HG02885 (cell line): ENCODE results near the gene CNOT3.
"Not testable (repeated sequence)": the region's sequence is repeated elsewhere in the genome, so short reads cannot be mapped to it uniquely, and the experiment has no call there.

Source experiments
- ATAC-seq: cut with Tn5 transposase; IDR thresholded peaks from one replicate; pipeline ENCODE4 v1.9.1; 2021; ENCODE audit warnings: mild to moderate bottlenecking; ENCODE audit not compliant: unreplicated experiment, poor library complexity

CNOT3 gene

GRCh38 chr19:54189735-54190502, 52.4 kb downstream of the CNOT3 start:
- peak; percentile 50 for ATAC-seq

DNA sequence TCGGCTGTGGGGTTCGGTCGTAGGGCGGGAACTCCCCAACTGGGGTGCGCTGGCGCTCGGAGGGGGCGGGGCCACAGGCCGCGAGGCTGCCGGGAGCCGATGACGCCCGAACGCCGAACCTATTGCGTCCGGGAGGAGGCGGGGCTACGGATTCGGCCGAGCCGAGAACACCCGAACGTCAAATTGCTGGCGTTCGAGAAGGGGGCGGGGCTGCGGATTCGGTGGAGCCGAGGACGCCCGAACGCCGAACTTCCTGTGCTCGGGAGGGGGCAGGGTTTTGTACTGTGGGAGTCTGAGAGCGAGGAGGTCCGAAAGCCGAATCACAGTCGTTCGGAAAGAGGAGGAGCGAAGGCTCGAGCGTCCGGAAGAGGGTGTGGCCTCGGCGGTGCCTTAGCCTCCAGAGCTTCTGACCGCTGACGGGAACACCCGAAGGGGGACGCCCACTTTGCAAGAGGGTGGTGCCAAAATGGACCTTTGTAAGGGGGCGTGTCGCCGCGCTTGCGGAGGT, 53.0 kb downstream of the CNOT3 start:
- ATAC-seq: peak; percentile 52

DNA sequence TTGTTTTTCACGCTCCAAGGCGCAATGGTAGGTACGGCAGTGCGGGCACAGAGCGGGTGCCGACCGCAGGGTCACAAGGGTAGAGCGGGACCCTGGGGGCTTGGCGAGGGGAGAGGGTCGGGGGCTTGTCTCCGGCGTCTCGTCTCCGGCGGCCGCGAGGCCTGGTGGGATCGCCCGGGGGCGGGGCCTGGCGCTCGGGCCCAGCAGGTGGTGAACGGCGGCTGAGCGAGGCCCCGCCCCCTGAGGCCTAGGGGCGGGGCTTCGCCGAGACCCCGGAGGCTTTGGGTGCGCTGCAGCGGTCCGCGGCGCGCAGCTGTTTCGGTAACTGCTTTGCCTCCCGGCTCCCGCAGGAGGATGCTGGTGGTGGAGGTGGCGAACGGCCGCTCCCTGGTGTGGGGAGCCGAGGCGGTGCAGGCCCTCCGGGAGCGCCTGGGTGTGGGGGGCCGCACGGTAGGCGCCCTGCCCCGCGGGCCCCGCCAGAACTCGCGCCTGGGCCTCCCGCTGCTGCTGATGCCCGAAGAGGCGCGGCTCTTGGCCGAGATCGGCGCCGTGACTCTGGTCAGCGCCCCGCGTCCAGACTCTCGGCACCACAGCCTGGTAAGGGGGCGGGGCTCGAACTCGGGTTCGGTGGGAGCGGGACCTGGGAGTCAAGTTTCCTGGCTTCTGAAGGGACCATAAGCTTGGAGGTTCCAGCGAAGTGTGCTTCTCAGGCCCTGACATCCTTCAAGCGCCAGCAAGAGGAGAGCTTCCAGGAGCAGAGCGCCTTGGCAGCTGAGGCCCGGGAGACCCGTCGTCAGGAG, 53.6 kb downstream of the CNOT3 start, which contains the start of gene TSEN34:
TSEN34 (plus strand) TSS at position 298 of the 800 bp plus-strand sequence; CDS start at position 355, 57 bp downstream.
- peak; percentile 34 for ATAC-seq

DNA sequence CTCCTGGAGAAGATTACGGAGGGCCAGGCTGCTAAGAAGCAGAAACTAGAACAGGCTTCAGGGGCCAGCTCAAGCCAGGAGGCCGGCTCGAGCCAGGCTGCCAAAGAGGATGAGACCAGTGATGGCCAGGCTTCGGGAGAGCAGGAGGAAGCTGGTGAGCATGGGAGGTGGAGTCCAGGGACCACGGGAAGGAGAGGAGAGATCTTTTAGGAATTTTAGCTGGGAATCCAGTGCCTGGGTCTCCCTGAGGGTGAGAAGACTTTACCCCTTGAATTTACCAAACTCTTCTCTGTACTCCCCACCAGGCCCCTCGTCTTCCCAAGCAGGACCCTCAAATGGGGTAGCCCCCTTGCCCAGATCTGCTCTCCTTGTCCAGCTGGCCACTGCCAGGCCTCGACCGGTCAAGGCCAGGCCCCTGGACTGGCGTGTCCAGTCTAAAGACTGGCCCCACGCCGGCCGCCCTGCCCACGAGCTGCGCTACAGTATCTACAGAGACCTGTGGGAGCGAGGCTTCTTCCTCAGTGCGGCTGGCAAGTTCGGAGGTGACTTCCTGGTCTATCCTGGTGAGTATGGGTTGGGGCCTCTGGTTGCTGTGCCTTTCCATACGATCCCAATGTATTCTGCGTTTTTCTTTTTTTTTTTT, 54.4 kb downstream of the CNOT3 start:
- ATAC-seq: no peak

- ATAC-seq: no peak
Measured at GRCh38 chr19:54193011-54193410, 55.4 kb downstream of the CNOT3 start.

- ATAC-seq: not testable (repeated sequence)
Measured at GRCh38 chr19:54194463-54194862, 56.9 kb downstream of the CNOT3 start.

DNA sequence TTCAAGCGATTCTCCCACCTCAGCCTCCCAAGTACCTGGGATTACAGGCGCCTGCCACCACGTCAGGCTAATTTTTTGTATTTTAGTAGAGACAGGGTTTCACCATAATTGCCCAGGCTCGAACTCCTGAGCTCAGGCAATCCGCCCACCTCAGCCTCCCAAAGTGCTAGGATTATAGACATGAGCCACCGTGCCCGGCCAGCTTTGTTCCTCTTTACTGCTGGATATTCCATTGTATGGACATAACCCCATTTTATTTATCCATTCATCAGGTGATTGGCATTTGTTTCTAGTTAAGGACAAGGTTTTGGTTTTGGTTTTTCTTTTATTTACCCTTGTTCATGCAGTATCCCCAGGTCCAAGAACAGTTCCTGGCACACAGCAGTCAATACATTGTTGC, 59.0 kb downstream of the CNOT3 start:
- no peak for ATAC-seq

DNA sequence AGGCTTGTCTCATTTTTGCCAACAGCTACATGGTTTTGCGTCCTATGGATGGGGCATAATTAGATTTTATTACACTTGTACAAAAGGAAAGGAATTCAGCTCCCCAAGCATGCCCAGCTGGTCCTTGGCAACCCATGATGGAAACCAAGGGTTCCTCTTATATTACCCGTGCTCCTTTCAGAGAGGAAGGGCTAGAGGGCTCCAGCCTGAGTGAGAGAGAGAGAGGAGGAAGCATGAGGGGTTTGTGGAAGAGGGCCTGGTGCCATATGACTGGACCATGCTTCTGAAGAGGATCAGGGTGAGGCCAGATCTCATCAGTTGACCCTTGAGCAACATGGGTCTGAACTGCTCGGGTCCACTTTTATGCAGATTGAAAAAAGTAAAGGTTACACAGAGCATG, 59.6 kb downstream of the CNOT3 start:
- no peak for ATAC-seq

GRCh38 chr19:54199401-54199800, 61.8 kb downstream of the CNOT3 start:
- no peak for ATAC-seq

DNA sequence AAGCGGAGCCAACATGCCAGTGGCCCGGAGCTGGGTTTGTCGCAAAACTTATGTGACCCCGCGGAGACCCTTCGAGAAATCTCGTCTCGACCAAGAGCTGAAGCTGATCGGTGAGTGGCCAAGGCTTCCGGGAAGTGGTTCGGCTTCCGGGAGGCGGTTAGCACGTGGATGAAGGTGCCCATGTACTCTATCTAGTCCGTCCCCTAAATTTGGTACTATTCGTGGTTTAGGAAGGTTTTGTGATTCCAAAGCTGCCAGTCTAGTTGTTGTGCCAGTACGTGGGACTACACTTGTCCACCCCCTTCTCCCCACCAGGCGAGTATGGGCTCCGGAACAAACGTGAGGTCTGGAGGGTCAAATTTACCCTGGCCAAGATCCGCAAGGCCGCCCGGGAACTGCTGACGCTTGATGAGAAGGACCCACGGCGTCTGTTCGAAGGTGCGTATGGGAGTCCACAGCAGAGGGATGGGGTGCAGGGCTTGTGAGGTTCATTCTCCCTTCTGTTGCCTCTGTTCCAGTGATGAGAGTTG, 63.7 kb downstream of the CNOT3 start:
- no peak for ATAC-seq

DNA sequence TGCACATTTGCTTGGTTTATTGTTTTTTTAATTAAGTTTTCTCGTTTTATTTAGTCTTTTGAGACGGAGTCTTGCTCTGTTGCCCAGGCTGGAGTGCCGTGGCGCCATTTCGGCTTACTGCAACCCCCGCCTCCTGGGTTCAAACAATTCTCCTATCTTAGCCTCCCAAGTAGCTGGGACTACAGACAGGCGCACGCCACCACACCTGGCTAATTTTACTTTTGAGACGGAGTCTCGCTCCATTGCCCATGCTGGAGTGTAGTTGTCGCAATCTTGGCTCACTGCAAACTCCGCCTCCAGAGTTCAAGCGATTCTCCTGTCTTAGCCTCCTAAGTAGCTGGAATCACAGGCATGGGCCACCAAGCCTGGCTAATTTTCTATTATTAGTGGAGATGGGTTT, 64.4 kb downstream of the CNOT3 start:
- no peak for ATAC-seq

DNA sequence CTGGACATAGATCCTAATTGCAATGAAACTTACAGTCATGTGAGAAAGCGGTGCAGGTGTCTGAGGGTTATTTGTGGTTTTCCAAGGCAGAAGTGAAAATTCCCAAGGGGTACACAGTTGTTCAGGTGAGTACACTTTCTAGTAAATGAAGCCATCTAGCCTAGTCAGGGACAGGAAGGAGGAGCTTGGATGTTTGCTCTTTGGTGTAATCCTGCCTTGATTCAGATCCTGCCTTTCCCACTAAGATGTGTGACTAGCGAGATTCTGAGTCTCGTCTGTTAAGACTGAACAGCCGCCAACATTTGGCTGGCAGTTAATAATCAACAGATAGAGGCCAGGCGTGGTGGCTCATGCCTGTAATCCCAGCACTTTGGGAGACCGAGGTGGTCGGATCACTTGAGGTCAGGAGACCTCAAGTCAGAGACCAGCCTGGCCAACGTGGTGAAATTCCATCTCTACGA, 65.6 kb downstream of the CNOT3 start:
- no peak for ATAC-seq

- ATAC-seq: no peak
Measured at GRCh38 chr19:54204767-54205468, 67.4 kb downstream of the CNOT3 start.
